Mesenchymal stem cell (in vitro differentiated cells and primary cell): ENCODE measurements around the gene CCDC85A.

Experiments used
- DNase-seq: peaks from one replicate; pipeline ENCODE4 v3.0.0-alpha.2; 2013
- H2AFZ ChIP-seq: one replicate; pipeline ENCODE4 v1.6.1; 2013; ENCODE audit warnings: low read depth, mild to moderate bottlenecking, control low read depth, inconsistent platforms, low read length, moderate library complexity
- H2AK5ac ChIP-seq: 2 replicates; pipeline ENCODE4 v1.6.1; 2013; ENCODE audit warnings: low read length, moderate library complexity, mild to moderate bottlenecking, inconsistent platforms; ENCODE audit not compliant: severe bottlenecking
- H2BK120ac ChIP-seq: one replicate; pipeline ENCODE4 v1.6.1; 2013; ENCODE audit warnings: low read depth, mild to moderate bottlenecking, inconsistent platforms, low read length, moderate library complexity
- H2BK12ac ChIP-seq, 2 experiments: one replicate each; pipeline ENCODE4 v1.6.1; 2013; ENCODE audit warnings: inconsistent platforms in 2 of 2, low read length in 2 of 2, mild to moderate bottlenecking in 2 of 2, moderate library complexity in 2 of 2, control low read depth in 1 of 2
- H2BK15ac ChIP-seq: one replicate; pipeline ENCODE4 v1.6.1; 2013; ENCODE audit warnings: mild to moderate bottlenecking, low read depth, inconsistent platforms; ENCODE audit not compliant: poor library complexity, severe bottlenecking
- H2BK5ac ChIP-seq: 2 replicates; pipeline ENCODE4 v1.6.1; 2013; ENCODE audit warnings: low read depth, mild to moderate bottlenecking, low read length, control low read depth, inconsistent platforms; ENCODE audit not compliant: poor library complexity, severe bottlenecking
- H3K14ac ChIP-seq, 2 experiments: one replicate each; pipeline ENCODE4 v1.6.1; 2013; ENCODE audit warnings: inconsistent platforms in 2 of 2, low read length in 2 of 2, control low read depth in 1 of 2, mild to moderate bottlenecking in 1 of 2, moderate library complexity in 1 of 2
- H3K18ac ChIP-seq, 2 experiments: one replicate each; pipeline ENCODE4 v1.6.1; 2013; ENCODE audit warnings: inconsistent platforms in 2 of 2, low read length in 2 of 2, control low read depth in 1 of 2, low read depth in 1 of 2, mild to moderate bottlenecking in 1 of 2
- H3K23ac ChIP-seq, 2 experiments: one replicate each; pipeline ENCODE4 v1.6.1; 2013; ENCODE audit warnings: inconsistent platforms in 2 of 2, low read length in 2 of 2, mild to moderate bottlenecking in 2 of 2, moderate library complexity in 2 of 2, control low read depth in 1 of 2
- H3K27ac ChIP-seq: 2 replicates; pipeline ENCODE4 v1.5.1; 2013; ENCODE audit warnings: mild to moderate bottlenecking, moderate library complexity, low read length, control low read depth, inconsistent platforms; ENCODE audit not compliant: poor library complexity, severe bottlenecking
- H3K27me3 ChIP-seq, 2 experiments: 2 replicates each; pipeline versions ENCODE4 v1.6.1 to v1.7.0; 2013; ENCODE audit warnings: low read length in 2 of 2, mild to moderate bottlenecking in 2 of 2, moderate library complexity in 2 of 2, control low read depth in 1 of 2, inconsistent platforms in 1 of 2; ENCODE audit not compliant: control insufficient read depth in 1 of 2, insufficient read depth in 1 of 2
- H3K36me3 ChIP-seq, 2 experiments: 2 replicates each; pipeline versions ENCODE4 v1.6.1 to v1.7.0; 2013; ENCODE audit warnings: low read length in 2 of 2, control low read depth in 1 of 2, inconsistent platforms in 1 of 2, low read depth in 1 of 2, mild to moderate bottlenecking in 1 of 2; ENCODE audit not compliant: insufficient read depth in 2 of 2, control insufficient read depth in 1 of 2
- H3K4ac ChIP-seq, 2 experiments: one replicate each; pipeline ENCODE4 v1.6.1; 2013; ENCODE audit warnings: inconsistent platforms in 2 of 2, low read length in 2 of 2, mild to moderate bottlenecking in 2 of 2, moderate library complexity in 2 of 2, control low read depth in 1 of 2, low read depth in 1 of 2
- H3K4me1 ChIP-seq: 2 replicates; pipeline ENCODE4 v1.6.1; 2013; ENCODE audit warnings: low read depth, low read length, control low read depth; ENCODE audit not compliant: control insufficient read depth, insufficient read depth
- H3K4me2 ChIP-seq: 2 replicates; pipeline ENCODE4 v1.6.1; 2013; ENCODE audit warnings: low read length, mild to moderate bottlenecking, inconsistent platforms; ENCODE audit not compliant: poor library complexity, severe bottlenecking
- H3K4me3 ChIP-seq, 2 experiments: 2 replicates each; pipeline versions ENCODE4 v1.5.1 to v1.7.0; 2013; ENCODE audit warnings: low read length in 2 of 2, mild to moderate bottlenecking in 2 of 2, control low read depth in 1 of 2, low read depth in 1 of 2; ENCODE audit not compliant: insufficient read depth in 1 of 2
- H3K79me1 ChIP-seq: replicated peaks from 2 replicates; pipeline ENCODE4 v1.6.1; 2013; ENCODE audit warnings: mild to moderate bottlenecking, control low read depth, low read length, inconsistent platforms; ENCODE audit not compliant: poor library complexity, severe bottlenecking
- H3K9ac ChIP-seq: 2 replicates; pipeline ENCODE4 v1.7.0; 2013; ENCODE audit warnings: mild to moderate bottlenecking, low read length, moderate library complexity
- H3K9me3 ChIP-seq: 2 replicates; pipeline ENCODE4 v1.7.0; 2013; ENCODE audit warnings: mild to moderate bottlenecking, low read length; ENCODE audit not compliant: control insufficient read depth
- H4K8ac ChIP-seq: one replicate; pipeline ENCODE4 v1.6.1; 2013; ENCODE audit warnings: inconsistent platforms, mild to moderate bottlenecking, low read length, moderate library complexity
- H4K91ac ChIP-seq: one replicate; pipeline ENCODE4 v1.6.1; 2013; ENCODE audit warnings: mild to moderate bottlenecking, low read length, inconsistent platforms
- WGBS: methylation state at CpG from one replicate; pipeline ENCODE4 v1.1.7; 2013; ENCODE audit warnings: mixed read lengths; 5-methylcytosine and 5-hydroxymethylcytosine counted together

CCDC85A gene

DNA sequence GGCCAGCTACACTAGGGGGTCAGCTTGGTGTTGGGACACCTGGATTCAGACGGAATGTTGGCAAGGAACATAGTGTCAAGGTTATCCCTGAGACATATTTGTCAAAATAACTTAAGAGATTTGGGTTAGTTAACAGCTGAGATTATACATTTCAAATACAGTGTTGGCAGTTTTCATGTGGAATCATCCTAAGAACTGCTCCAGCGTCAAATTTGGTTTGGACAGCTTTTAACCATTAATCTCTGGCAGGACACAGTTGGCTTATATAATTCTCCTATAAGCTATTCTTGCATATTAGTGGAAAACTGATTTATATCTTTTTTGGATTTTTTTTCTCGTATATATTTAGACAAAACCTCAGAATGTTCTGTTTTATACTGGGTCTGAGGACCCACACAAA lies 132.2 kb downstream of the CCDC85A start:
- no peak overlapping the region for H3K27ac ChIP-seq
- 100% methylated on average over 2 of the region's 3 CpGs for WGBS

DNA sequence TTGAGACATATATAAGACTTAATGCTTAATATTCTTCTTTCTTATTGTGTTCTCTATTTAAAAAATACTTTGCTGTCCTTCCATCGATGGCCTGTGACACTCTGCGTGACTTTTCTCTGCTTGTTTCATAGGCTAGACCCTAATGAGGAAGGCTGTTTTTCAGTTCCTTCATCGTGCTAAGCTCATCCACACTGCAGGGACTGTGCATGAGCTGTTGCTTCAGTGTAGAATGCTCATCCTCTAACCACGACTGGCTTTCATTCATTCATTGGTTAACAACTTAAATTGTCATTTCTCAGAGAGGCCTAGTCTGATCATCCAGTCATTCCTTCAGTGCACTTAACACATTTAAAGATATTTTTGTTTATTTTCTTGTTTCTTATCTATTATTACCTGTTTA lies 134.4 kb downstream of the CCDC85A start:
- no peak for DNase-seq
- H3K4me2 ChIP-seq = no peak overlapping the region
- no peak overlapping the region for H3K4ac ChIP-seq
- H2BK15ac ChIP-seq = no peak overlapping the region
- no peaks in the 10 kb centered on the region for H3K4me1 ChIP-seq
- H2BK5ac ChIP-seq = no peak overlapping the region
- H3K4me3 ChIP-seq = no peak overlapping the region
- H4K91ac ChIP-seq = no peak overlapping the region
- H2BK120ac ChIP-seq = no peak overlapping the region
- no peak overlapping the region for H2AK5ac ChIP-seq
- H3K18ac ChIP-seq = no peak overlapping the region
- no peaks in the 10 kb centered on the region for H3K9me3 ChIP-seq
- no peak overlapping the region for H3K14ac ChIP-seq
- H3K23ac ChIP-seq = no peak overlapping the region
- no peaks in the 10 kb centered on the region for H3K79me1 ChIP-seq
- no peak overlapping the region for H2BK12ac ChIP-seq
- H3K36me3 ChIP-seq = no peaks in the 10 kb centered on the region
- H3K27me3 ChIP-seq = no peaks in the 10 kb centered on the region
- H3K27ac ChIP-seq = no peak overlapping the region
- no peak overlapping the region for H2AFZ ChIP-seq
- no peak overlapping the region for H3K9ac ChIP-seq
- 89% methylated on average over 4 of the region's 4 CpGs for WGBS
- H4K8ac ChIP-seq = no peak overlapping the region

More for the DNA sequence above, 132.2 kb downstream of the CCDC85A start:
- Histone ChIP-seq H4K8ac (no peak overlapping the region), H3K4me2 (no peak overlapping the region), H3K14ac (no peak overlapping the region), H3K4me1 (no peaks in the 10 kb centered on the region), H3K27me3 (no peaks in the 10 kb centered on the region), H3K4me3 (no peak overlapping the region), H3K18ac (no peak overlapping the region), H3K36me3 (no peaks in the 10 kb centered on the region), H3K23ac (no peak overlapping the region), H4K91ac (no peak overlapping the region), H3K9me3 (no peaks in the 10 kb centered on the region), H2AK5ac (no peak overlapping the region), H2BK120ac (no peak overlapping the region), H3K9ac (no peak overlapping the region), H2BK12ac (no peak overlapping the region), H2AFZ (no peak overlapping the region), H2BK5ac (no peak overlapping the region), H3K4ac (no peak overlapping the region), H3K79me1 (no peaks in the 10 kb centered on the region), H2BK15ac (no peak overlapping the region)
- no peak for DNase-seq

DNA sequence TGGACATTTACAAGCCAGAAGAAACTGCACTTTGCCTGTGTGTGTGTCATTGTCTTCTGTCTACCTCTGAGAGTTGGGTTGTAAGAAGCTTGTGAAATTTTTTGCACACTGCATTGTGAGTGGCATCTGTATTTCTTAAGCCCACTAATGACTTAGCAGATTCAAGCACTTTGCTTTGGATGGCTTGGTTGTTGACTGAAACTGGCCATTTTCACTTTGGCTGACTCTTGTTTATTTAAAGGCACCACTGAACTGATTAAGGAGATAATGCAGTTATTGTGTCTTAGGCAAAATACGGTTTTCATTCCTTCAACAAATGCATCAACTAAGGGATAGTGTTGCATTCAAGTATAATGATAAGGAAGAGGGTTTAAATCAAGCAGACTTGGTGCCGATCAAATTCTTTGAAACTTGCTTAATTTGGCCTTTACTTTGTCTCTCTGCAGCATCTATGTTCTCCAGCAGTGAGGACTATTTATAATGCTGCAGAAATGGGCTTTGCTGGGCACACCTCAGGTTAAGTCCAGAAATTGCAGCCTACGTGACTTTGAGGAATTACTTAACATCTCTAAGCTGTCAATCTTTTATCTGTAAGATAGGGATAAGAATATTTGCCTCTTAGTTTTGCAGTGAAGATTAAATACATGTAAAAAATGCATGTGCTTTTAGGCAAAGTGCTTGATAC lies 142.0 kb downstream of the CCDC85A start:
- Histone ChIP-seq H3K36me3 (no peaks in the 10 kb centered on the region), H4K8ac (no peak overlapping the region), H4K91ac (no peak overlapping the region), H3K79me1 (no peaks in the 10 kb centered on the region), H2AFZ (no peak overlapping the region), H2BK12ac (no peak overlapping the region), H2AK5ac (no peak overlapping the region), H2BK5ac (no peak overlapping the region), H3K18ac (no peak overlapping the region), H2BK15ac (no peak overlapping the region), H3K23ac (no peak overlapping the region), H3K9me3 (no peaks in the 10 kb centered on the region), H3K4me2 (no peak overlapping the region), H3K27ac (no peak overlapping the region), H3K4me3 (no peak overlapping the region), H3K9ac (no peak overlapping the region), H3K4ac (no peak overlapping the region), H3K4me1 (no peaks in the 10 kb centered on the region), H2BK120ac (no peak overlapping the region), H3K14ac (no peak overlapping the region), H3K27me3 (no peaks in the 10 kb centered on the region)
- 66% methylated on average over 3 of the region's 3 CpGs for whole genome bisulfite sequencing
- peak; percentile 28 for DNase-seq

DNA sequence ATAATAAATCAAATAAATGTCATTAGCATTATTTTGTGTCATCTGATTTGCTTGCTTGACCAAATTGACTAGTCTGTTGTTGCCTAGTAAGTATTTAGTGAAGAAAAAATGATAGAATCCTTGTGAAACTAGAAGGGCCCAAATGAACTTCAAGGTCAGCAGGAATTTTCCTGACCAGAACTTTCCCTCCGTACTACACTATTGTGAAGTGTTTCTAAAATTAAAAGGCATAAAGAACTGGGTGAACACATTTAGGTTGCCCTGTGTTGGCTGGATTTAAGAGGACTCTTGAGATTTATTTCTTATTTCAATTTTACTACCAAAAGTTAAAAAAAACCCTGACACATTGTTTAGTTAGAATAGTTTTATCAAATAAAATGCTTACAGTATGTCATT lies 142.6 kb downstream of the CCDC85A start:
- Histone ChIP-seq H2BK12ac (no peak overlapping the region), H2BK5ac (no peak overlapping the region), H3K14ac (no peak overlapping the region), H2BK120ac (no peak overlapping the region), H3K27ac (no peak overlapping the region), H3K23ac (no peak overlapping the region), H3K27me3 (no peaks in the 10 kb centered on the region), H3K18ac (no peak overlapping the region), H3K4me3 (no peak overlapping the region), H4K91ac (no peak overlapping the region), H3K4me2 (no peak overlapping the region), H4K8ac (no peak overlapping the region), H2BK15ac (no peak overlapping the region), H3K4ac (no peak overlapping the region), H3K9ac (no peak overlapping the region), H2AFZ (no peak overlapping the region), H3K4me1 (no peaks in the 10 kb centered on the region), H3K9me3 (no peaks in the 10 kb centered on the region), H3K79me1 (no peaks in the 10 kb centered on the region), H2AK5ac (no peak overlapping the region), H3K36me3 (no peaks in the 10 kb centered on the region)
- no peak for DNase-seq
- WGBS = no CpG with 5 or more reads among the region's 1 CpG
